Ovary (tissue), 9 donors: ENCODE data around the gene PTGES3L. TPM values are rescaled to one million over a fixed set of nuclear protein-coding genes. Genes with fewer than 3 reads are reported as not detected.
"Not testable (repeated sequence)": the region's sequence is repeated elsewhere in the genome, so short reads cannot be mapped to it uniquely, and the experiment has no call there.

ENCODE experiments used
- DNase-seq, 5 donors: peaks; one replicate each; pipeline ENCODE4 v3.0.0-alpha.2; 2019 to 2020
- H3K27ac ChIP-seq, 2 donors: fragments of 200-600 bp; one replicate each; pipeline versions ENCODE4 v1.5.1 to v1.8.0; 2019 to 2022
- H3K27me3 ChIP-seq: fragments of 200-600 bp; one replicate; pipeline ENCODE4 v1.8.0; 2022
- H3K36me3 ChIP-seq: fragments of 200-600 bp; sonication (generic); one replicate; pipeline ENCODE4 v1.5.1; 2019
- H3K4me1 ChIP-seq: one replicate; pipeline ENCODE4 v1.8.1; 2013; ENCODE audit warnings: mild to moderate bottlenecking, moderate library complexity; ENCODE audit not compliant: insufficient read depth
- H3K4me3 ChIP-seq: fragments of 200-600 bp; sonication (generic); one replicate; pipeline ENCODE4 v1.5.1; 2017
- H3K9me3 ChIP-seq, 2 donors: fragments of 200-600 bp in 1 of 2; sonication (generic) in 1 of 2; one replicate each; pipeline versions ENCODE4 v1.5.1 to v1.8.1; 2013 to 2019; ENCODE audit warnings: mild to moderate bottlenecking in 1 of 2, moderate library complexity in 1 of 2
- EP300 ChIP-seq: sonication (generic); formaldehyde crosslinking; IDR thresholded peaks from one replicate; pipeline ENCODE4 v1.6.1; 2017; ENCODE audit warnings: antibody characterized with exemption
- POLR2A ChIP-seq: fragments of 450-650 bp; IDR thresholded peaks from one replicate; pipeline ENCODE4 v1.6.1; 2017; ENCODE audit warnings: antibody characterized with exemption, mild to moderate bottlenecking, moderate library complexity
- WGBS, 3 donors: extraction: QIAGEN DNeasy Blood & Tissue Kit in 1 of 3; methylation state at CpG; one replicate each; pipeline versions ENCODE4 v1.1.5 to v1.1.7; 2013 to 2017; 5-methylcytosine and 5-hydroxymethylcytosine counted together
- intact Hi-C, 4 donors: fragments of 100-400 bp; cut with DNase I; formaldehyde crosslinking; loops; one replicate each; pipeline versions ENCODE4 v1.11.0 to v1.15.1; 2022 to 2023
- polyA plus RNA-seq, 2 donors: library from polyadenylated mRNA; stranded (reverse); fragments of 200-250 nt in 1 of 2; fragments of 350-450 nt in 1 of 2; fragmentation: Illumina TruSeq in 1 of 2; extraction: RNeasy Lipid Tissue Mini Kit (QIAGEN cat#74804) in 1 of 2; gene quantifications; one replicate each; pipeline ENCODE4 v1.2.3, GENCODE V29; 2013 to 2014
- total RNA-seq, 7 donors: library from RNA; depleted of rRNA in 2 of 7; stranded (reverse); fragments of >200 nt in 2 of 7; fragmentation: NEBNext Ultra II Directional in 3 of 7; extraction: Animal tissue kit (Norgen Biotek cat#: 25700) in 3 of 7; gene quantifications; one replicate each; pipeline versions ENCODE4 v1.1.0 to v1.2.4, GENCODE V29; 2016 to 2023
- TF ChIP-seq, protein P1 (sequence below), 3 donors: fragments of 450-650 bp in 2 of 3; fragments of 200-600 bp in 1 of 3; IDR thresholded peaks; one replicate each; pipeline versions ENCODE4 v1.5.1 to v1.8.0; 2016 to 2022; ENCODE audit warnings: antibody characterized with exemption in 3 of 3, mild to moderate bottlenecking in 1 of 3
- donor health status: DM: no; HTN: no; CAD: no; lungs with moderate emphysema.
- donor health status: DM: no; HTN: no; CAD: no.
- donor health status: Bipolar disorder and iron deficiency.
- donor health status: DM: yes; HTN: yes; CAD: no.
- donor health status: DM: no; HTN: no; CAD: no.
- donor health status: DM: yes; HTN: yes; CAD: no.

The PTGES3L gene
- total and polyA plus RNA-seq, 9 donors = 0.45 to 2.6 (median 0.66) TPM; not detected in 1

- Histone ChIP-seq H3K27ac (peak overlapping the region in 1 of 2 donors; percentile 46), H3K27me3 (no peaks in the 10 kb centered on the region), H3K36me3 (no peaks in the 10 kb centered on the region), H3K4me1 (peaks cover 7% of the 10 kb centered on the region), H3K4me3 (peak overlapping the region; percentile 79), H3K9me3 (no peaks in the 10 kb centered on the region)
- intact Hi-C loops = no loop called here
- no peak for TF ChIP-seq EP300
- TF ChIP-seq, protein P1, sequence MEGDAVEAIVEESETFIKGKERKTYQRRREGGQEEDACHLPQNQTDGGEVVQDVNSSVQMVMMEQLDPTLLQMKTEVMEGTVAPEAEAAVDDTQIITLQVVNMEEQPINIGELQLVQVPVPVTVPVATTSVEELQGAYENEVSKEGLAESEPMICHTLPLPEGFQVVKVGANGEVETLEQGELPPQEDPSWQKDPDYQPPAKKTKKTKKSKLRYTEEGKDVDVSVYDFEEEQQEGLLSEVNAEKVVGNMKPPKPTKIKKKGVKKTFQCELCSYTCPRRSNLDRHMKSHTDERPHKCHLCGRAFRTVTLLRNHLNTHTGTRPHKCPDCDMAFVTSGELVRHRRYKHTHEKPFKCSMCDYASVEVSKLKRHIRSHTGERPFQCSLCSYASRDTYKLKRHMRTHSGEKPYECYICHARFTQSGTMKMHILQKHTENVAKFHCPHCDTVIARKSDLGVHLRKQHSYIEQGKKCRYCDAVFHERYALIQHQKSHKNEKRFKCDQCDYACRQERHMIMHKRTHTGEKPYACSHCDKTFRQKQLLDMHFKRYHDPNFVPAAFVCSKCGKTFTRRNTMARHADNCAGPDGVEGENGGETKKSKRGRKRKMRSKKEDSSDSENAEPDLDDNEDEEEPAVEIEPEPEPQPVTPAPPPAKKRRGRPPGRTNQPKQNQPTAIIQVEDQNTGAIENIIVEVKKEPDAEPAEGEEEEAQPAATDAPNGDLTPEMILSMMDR (IDR thresholded peaks at IDR 0.05) = peak in 1 of 3 donors; percentile 12
- DNase-seq = peak in 3 of 5 donors; percentile 30 to 55 (median 47)
- 0 to 1% (median 1%) methylated on average over 63 to 67 of the region's 67 CpGs for WGBS, 3 donors
Observed at GRCh38 chr17:42980766-42981397, 1.0 kb upstream of the PTGES3L start.

- Histone ChIP-seq H3K27ac (peak within 1 kb of the TSS in 1 of 2 donors; percentile 46), H3K4me3 (peak within 1 kb of the TSS; percentile 79), H3K36me3 (no peaks in the 10 kb centered on the region), H3K27me3 (no peaks in the 10 kb centered on the region), H3K9me3 (no peaks in the 10 kb centered on the region), H3K4me1 (peaks cover 7% of the 10 kb centered on the region)
- intact Hi-C loops = no loop called here
- WGBS, 3 donors = 0 to 1% (median 0%) methylated on average over 39 of the region's 39 CpGs
- DNase-seq = peak; percentile 87 to 92 (median 90)
- no peak for TF ChIP-seq EP300
- TF ChIP-seq, protein P1 (IDR thresholded peaks at IDR 0.05) = no peak
- TF ChIP-seq POLR2A = no peak
Observed at GRCh38 chr17:42980274-42980765, 440 bp upstream of the PTGES3L start, which contains the start of gene RUNDC1. Gene RUNDC1 (plus strand): TSS chr17:42980565. CDS start chr17:42980577, 12 bp downstream.

DNA sequence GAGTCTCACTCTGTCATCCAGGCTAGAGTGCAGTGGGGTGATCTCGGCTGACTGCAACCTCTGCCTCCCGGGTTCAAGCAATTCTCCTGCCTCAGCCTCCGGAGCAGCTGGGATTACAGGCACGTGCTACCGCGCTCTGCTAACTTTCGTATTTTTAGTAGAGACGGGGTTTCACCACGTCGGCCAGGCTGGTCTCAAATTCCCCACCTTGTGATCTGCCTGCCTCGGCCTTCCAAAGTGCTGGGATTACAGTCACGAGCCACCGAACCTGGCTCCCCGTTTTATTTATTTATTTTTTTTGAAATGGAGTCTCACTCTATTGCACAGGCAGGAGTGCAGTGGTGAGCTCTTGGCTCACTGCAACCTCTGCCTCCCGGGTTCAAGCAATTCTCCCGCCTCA is 4.2 kb downstream of the PTGES3L start:
- H3K9me3 ChIP-seq, H3K4me1 ChIP-seq, H3K27ac ChIP-seq, DNase-seq, H3K27me3 ChIP-seq, H3K4me3 ChIP-seq, H3K36me3 ChIP-seq, intact Hi-C loops: not testable (repeated sequence)
- WGBS, 3 donors = 86 to 87% (median 86%) methylated on average over 16 of the region's 16 CpGs

DNA sequence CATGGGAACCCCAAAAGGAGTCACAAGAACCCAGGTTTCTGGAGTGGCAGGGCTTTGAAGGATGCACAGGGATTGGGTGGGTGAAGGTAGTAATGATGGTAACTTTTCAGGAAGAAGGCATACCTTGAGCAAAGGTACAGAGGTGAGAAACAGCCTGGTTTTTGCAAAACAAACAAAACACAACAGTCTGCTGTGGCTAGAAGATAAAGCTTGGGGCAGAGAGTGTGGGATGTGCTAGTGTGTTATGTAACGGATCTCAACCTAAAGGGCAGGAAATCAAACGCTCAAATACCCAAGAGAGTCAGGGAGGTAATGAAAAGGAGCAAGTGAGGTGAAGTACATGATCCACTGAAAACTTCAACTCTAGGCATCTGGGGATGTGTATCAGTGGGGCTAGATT is 4.6 kb downstream of the PTGES3L start:
- Histone ChIP-seq H3K36me3 (no peaks in the 10 kb centered on the region), H3K27me3 (no peaks in the 10 kb centered on the region), H3K4me3 (no peak overlapping the region), H3K9me3 (no peaks in the 10 kb centered on the region), H3K27ac (no peak overlapping the region), H3K4me1 (peaks cover 4% of the 10 kb centered on the region)
- DNase-seq = no peak
- intact Hi-C loops = no loop called here
- TF ChIP-seq, protein P1 (IDR thresholded peaks at IDR 0.05) = no peak
- no peak for TF ChIP-seq EP300
- TF ChIP-seq POLR2A = no peak
- WGBS, 3 donors = 27 to 35% (median 34%) methylated on average over 2 of the region's 2 CpGs

DNA sequence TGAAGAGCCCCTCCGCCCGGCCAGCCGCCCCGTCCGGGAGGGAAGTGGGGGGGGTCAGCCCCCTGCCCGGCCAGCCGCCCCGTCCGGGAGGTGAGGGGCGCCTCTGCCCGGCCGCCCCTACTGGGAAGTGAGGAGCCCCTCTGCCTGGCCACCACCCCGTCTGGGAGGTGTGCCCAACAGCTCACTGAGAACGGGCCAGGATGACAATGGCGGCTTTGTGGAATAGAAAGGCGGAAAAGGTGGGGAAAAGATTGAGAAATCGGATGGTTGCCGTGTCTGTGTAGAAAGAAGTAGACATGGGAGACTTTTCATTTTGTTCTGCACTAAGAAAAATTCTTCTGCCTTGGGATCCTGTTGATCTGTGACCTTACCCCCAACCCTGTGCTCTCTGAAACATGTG is 6.6 kb downstream of the PTGES3L start:
- H3K4me1 ChIP-seq, H3K9me3 ChIP-seq, H3K27ac ChIP-seq, H3K36me3 ChIP-seq, H3K27me3 ChIP-seq, DNase-seq, intact Hi-C loops, H3K4me3 ChIP-seq: not testable (repeated sequence)
- WGBS, 3 donors = 75 to 86% (median 76%) methylated on average over 5 to 11 of the region's 18 CpGs
